ENCODE results near the gene RAD51AP2.
"Not testable (repeated sequence)": the region's sequence is repeated elsewhere in the genome, so short reads cannot be mapped to it uniquely, and the experiment has no call there.

RAD51AP2 gene

GRCh38 chr2:17495590-17495989 is 22.6 kb downstream of the RAD51AP2 start:
- no peak overlapping the region for H3K27ac ChIP-seq (replicated peaks)
- no peak for DNase-seq (ENCODE audit: low read depth in 1 of 2, low spot score in 1 of 2)
- TF ChIP-seq GABPA (IDR thresholded peaks at IDR 0.05; ENCODE audit: low read depth), result no peak
- H3K4me3 ChIP-seq (replicated peaks; ENCODE audit: insufficient read depth, low read length), result no peak overlapping the region
- peaks cover 2% of the 10 kb centered on the region for H3K27me3 ChIP-seq (ENCODE audit: insufficient read depth, poor library complexity, severe bottlenecking)

- not testable (repeated sequence) for H3K27ac ChIP-seq (replicated peaks); H3K27me3 ChIP-seq (ENCODE audit: insufficient read depth, poor library complexity, severe bottlenecking); H3K4me3 ChIP-seq (replicated peaks; ENCODE audit: insufficient read depth, low read length); DNase-seq (ENCODE audit: low read depth in 1 of 2, low spot score in 1 of 2)
- peak; percentile 38 for TF ChIP-seq SPI1 (IDR thresholded peaks at IDR 0.05; ENCODE audit: borderline replicate concordance, low read depth)
Observed at GRCh38 chr2:17490165-17490564, 28.1 kb downstream of the RAD51AP2 start.

- H3K4me3 ChIP-seq (replicated peaks; ENCODE audit: insufficient read depth, low read length); H3K27me3 ChIP-seq (ENCODE audit: insufficient read depth, poor library complexity, severe bottlenecking); DNase-seq (ENCODE audit: low read depth in 1 of 2, low spot score in 1 of 2); H3K27ac ChIP-seq (replicated peaks): not testable (repeated sequence)
Observed at GRCh38 chr2:17488610-17489009, 29.6 kb downstream of the RAD51AP2 start.

GRCh38 chr2:17483496-17483895 is 34.7 kb downstream of the RAD51AP2 start:
- H3K4me3 ChIP-seq (replicated peaks; ENCODE audit: insufficient read depth, low read length), result no peak overlapping the region
- TF ChIP-seq CTCF (IDR thresholded peaks at IDR 0.05; ENCODE audit: insufficient read depth, low read length), result no peak
- TF ChIP-seq POLR2AphosphoS5 (IDR thresholded peaks at IDR 0.05; ENCODE audit: low read depth), result no peak
- TF ChIP-seq REST (IDR thresholded peaks at IDR 0.05; ENCODE audit: insufficient replicate concordance, low read depth), result no peak
- no peak for TF ChIP-seq SPI1 (IDR thresholded peaks at IDR 0.05; ENCODE audit: borderline replicate concordance, low read depth)
- no peak for TF ChIP-seq GABPA (IDR thresholded peaks at IDR 0.05; ENCODE audit: low read depth)
- H3K27me3 ChIP-seq (ENCODE audit: insufficient read depth, poor library complexity, severe bottlenecking), result no peaks in the 10 kb centered on the region
- H3K27ac ChIP-seq (replicated peaks), result no peak overlapping the region
- no peak for DNase-seq (ENCODE audit: low read depth in 1 of 2, low spot score in 1 of 2)

- no peak for TF ChIP-seq POLR2AphosphoS5 (IDR thresholded peaks at IDR 0.05; ENCODE audit: low read depth)
- TF ChIP-seq CTCF (IDR thresholded peaks at IDR 0.05; ENCODE audit: insufficient read depth, low read length), result no peak
- no peak for TF ChIP-seq GABPA (IDR thresholded peaks at IDR 0.05; ENCODE audit: low read depth)
- no peak for TF ChIP-seq SPI1 (IDR thresholded peaks at IDR 0.05; ENCODE audit: borderline replicate concordance, low read depth)
- no peak for TF ChIP-seq REST (IDR thresholded peaks at IDR 0.05; ENCODE audit: insufficient replicate concordance, low read depth)
- H3K27me3 ChIP-seq (ENCODE audit: insufficient read depth, poor library complexity, severe bottlenecking), result no peaks in the 10 kb centered on the region
- no peak for DNase-seq (ENCODE audit: low read depth in 1 of 2, low spot score in 1 of 2)
Observed at GRCh38 chr2:17482651-17483050, 35.6 kb downstream of the RAD51AP2 start.

More at GRCh38 chr2:17482651-17483050, 35.6 kb downstream of the RAD51AP2 start:
- H3K4me3 ChIP-seq (replicated peaks; ENCODE audit: insufficient read depth, low read length), result no peak overlapping the region
- no peak overlapping the region for H3K27ac ChIP-seq (replicated peaks)

Measured in HL-60 (cell line).